ENCODE measurements around the gene TIGAR.

GRCh38 chr12:4301932-4302501, 19.0 kb upstream of the TIGAR start:
- TF ChIP-seq, protein P1, sequence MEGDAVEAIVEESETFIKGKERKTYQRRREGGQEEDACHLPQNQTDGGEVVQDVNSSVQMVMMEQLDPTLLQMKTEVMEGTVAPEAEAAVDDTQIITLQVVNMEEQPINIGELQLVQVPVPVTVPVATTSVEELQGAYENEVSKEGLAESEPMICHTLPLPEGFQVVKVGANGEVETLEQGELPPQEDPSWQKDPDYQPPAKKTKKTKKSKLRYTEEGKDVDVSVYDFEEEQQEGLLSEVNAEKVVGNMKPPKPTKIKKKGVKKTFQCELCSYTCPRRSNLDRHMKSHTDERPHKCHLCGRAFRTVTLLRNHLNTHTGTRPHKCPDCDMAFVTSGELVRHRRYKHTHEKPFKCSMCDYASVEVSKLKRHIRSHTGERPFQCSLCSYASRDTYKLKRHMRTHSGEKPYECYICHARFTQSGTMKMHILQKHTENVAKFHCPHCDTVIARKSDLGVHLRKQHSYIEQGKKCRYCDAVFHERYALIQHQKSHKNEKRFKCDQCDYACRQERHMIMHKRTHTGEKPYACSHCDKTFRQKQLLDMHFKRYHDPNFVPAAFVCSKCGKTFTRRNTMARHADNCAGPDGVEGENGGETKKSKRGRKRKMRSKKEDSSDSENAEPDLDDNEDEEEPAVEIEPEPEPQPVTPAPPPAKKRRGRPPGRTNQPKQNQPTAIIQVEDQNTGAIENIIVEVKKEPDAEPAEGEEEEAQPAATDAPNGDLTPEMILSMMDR (IDR thresholded peaks at IDR 0.05), result no peak
- TF ChIP-seq POLR2A (IDR thresholded peaks at IDR 0.05), result no peak
